Measurements from ENCODE around the gene RAET1E. TPM values are rescaled to one million over a fixed set of nuclear protein-coding genes. Genes with fewer than 3 reads are reported as not detected.
"Not testable (repeated sequence)": the region's sequence is repeated elsewhere in the genome, so short reads cannot be mapped to it uniquely, and the experiment has no call there.

Gene RAET1E
- total RNA-seq, 1 donor from 2014 or later = not detected

GRCh38 chr6:149924206-149924932 is 26.5 kb upstream of the RAET1E start:
- H3K36me3 Mint-ChIP-seq (ENCODE audit: low read depth) = no peaks in the 10 kb centered on the region
- H3K9me3 Mint-ChIP-seq = no peaks in the 10 kb centered on the region
- intact Hi-C loops (cut with micrococcal nuclease) = loop anchor here (2.0 to 5.0 kb wide), 2 partner anchors 200 to 357 kb away; partner anchors contain the start of gene GINM1
- H3K4me1 Mint-ChIP-seq = peaks cover 20% of the 10 kb centered on the region
- no peak for DNase-seq
- H3K27ac Mint-ChIP-seq = no peak overlapping the region
- H3K27me3 Mint-ChIP-seq = peaks cover 81% of the 10 kb centered on the region
- H3K4me3 Mint-ChIP-seq = peak overlapping the region; percentile 33

GRCh38 chr6:149923327-149923986 is 25.5 kb upstream of the RAET1E start:
- Mint-ChIP-seq H3K4me1 (peaks cover 20% of the 10 kb centered on the region), H3K27me3 (peaks cover 79% of the 10 kb centered on the region), H3K9me3 (no peaks in the 10 kb centered on the region), H3K36me3 (ENCODE audit: low read depth) (no peaks in the 10 kb centered on the region), H3K27ac (no peak overlapping the region), H3K4me3 (peak overlapping the region; percentile 78)
- peak; percentile 58 for DNase-seq
- intact Hi-C loops (cut with micrococcal nuclease) = loop anchor here (2.0 to 5.0 kb wide), 2 partner anchors 59 to 356 kb away; partner anchors contain the start of genes GINM1 and LRP11

- peak; percentile 95 for DNase-seq
- H3K4me1 Mint-ChIP-seq = peaks cover 20% of the 10 kb centered on the region
- H3K27ac Mint-ChIP-seq = no peak within 1 kb of the TSS
Observed at GRCh38 chr6:149922642-149923326, 24.9 kb upstream of the RAET1E start, which contains the start of gene RAET1G. Gene RAET1G, minus strand, starts transcription at chr6:149923121. Its CDS starts 111 bp downstream, at chr6:149923010.

GRCh38 chr6:149922091-149922490 is 24.2 kb upstream of the RAET1E start:
- Mint-ChIP-seq H3K4me3 (peak overlapping the region; percentile 54), H3K27me3 (peaks cover 68% of the 10 kb centered on the region), H3K4me1 (peaks cover 20% of the 10 kb centered on the region)
- not testable (repeated sequence) for H3K27ac Mint-ChIP-seq; H3K9me3 Mint-ChIP-seq; H3K36me3 Mint-ChIP-seq (ENCODE audit: low read depth); DNase-seq
- intact Hi-C loops (cut with micrococcal nuclease) = loop anchor here (2.0 to 5.0 kb wide), 2 partner anchors 57 to 355 kb away; partner anchors contain the start of genes GINM1 and LRP11

More at GRCh38 chr6:149922642-149923326, 24.9 kb upstream of the RAET1E start, which contains the start of gene RAET1G:
- Mint-ChIP-seq H3K4me3 (peak within 1 kb of the TSS; percentile 78), H3K36me3 (ENCODE audit: low read depth) (no peaks in the 10 kb centered on the region), H3K27me3 (peaks cover 73% of the 10 kb centered on the region), H3K9me3 (no peaks in the 10 kb centered on the region)
- intact Hi-C loops (cut with micrococcal nuclease) = loop anchor here (2.0 to 5.0 kb wide), 2 partner anchors 58 to 355 kb away; partner anchors contain the start of genes GINM1 and LRP11

GRCh38 chr6:149921361-149921760 is 23.4 kb upstream of the RAET1E start:
- Mint-ChIP-seq H3K9me3 (no peaks in the 10 kb centered on the region), H3K4me1 (peaks cover 19% of the 10 kb centered on the region), H3K27me3 (peaks cover 69% of the 10 kb centered on the region), H3K4me3 (no peak overlapping the region), H3K27ac (no peak overlapping the region), H3K36me3 (ENCODE audit: low read depth) (no peaks in the 10 kb centered on the region)
- DNase-seq = no peak
- intact Hi-C loops (cut with micrococcal nuclease) = loop anchor here (5.0 kb wide), 1 partner anchor 354 kb away; the partner anchor contains the start of gene GINM1

- no peak overlapping the region for H3K27ac Mint-ChIP-seq
- no peaks in the 10 kb centered on the region for H3K9me3 Mint-ChIP-seq
- H3K36me3 Mint-ChIP-seq (ENCODE audit: low read depth) = no peaks in the 10 kb centered on the region
- peaks cover 58% of the 10 kb centered on the region for H3K27me3 Mint-ChIP-seq
- no peak for DNase-seq
- intact Hi-C loops (cut with micrococcal nuclease) = loop anchor here (5.0 kb wide), 1 partner anchor 353 kb away; the partner anchor contains the start of gene GINM1
- no peak overlapping the region for H3K4me3 Mint-ChIP-seq
- peaks cover 11% of the 10 kb centered on the region for H3K4me1 Mint-ChIP-seq
Observed at GRCh38 chr6:149919834-149920225, 21.9 kb upstream of the RAET1E start.

- H3K27ac Mint-ChIP-seq; H3K4me3 Mint-ChIP-seq; H3K9me3 Mint-ChIP-seq; H3K36me3 Mint-ChIP-seq (ENCODE audit: low read depth); DNase-seq; intact Hi-C loops (cut with micrococcal nuclease): not testable (repeated sequence)
- peaks cover 11% of the 10 kb centered on the region for H3K4me1 Mint-ChIP-seq
- H3K27me3 Mint-ChIP-seq = peaks cover 56% of the 10 kb centered on the region
Observed at GRCh38 chr6:149919126-149919833, 21.4 kb upstream of the RAET1E start.

GRCh38 chr6:149918151-149918905 is 20.4 kb upstream of the RAET1E start:
- H3K27me3 Mint-ChIP-seq = peaks cover 55% of the 10 kb centered on the region
- no peaks in the 10 kb centered on the region for H3K9me3 Mint-ChIP-seq
- H3K4me1 Mint-ChIP-seq = peaks cover 7% of the 10 kb centered on the region
- no peak overlapping the region for H3K4me3 Mint-ChIP-seq
- no peaks in the 10 kb centered on the region for H3K36me3 Mint-ChIP-seq (ENCODE audit: low read depth)
- DNase-seq = no peak
- H3K27ac Mint-ChIP-seq = no peak overlapping the region
- intact Hi-C loops (cut with micrococcal nuclease) = no loop called here

- Mint-ChIP-seq H3K4me1 (peaks cover under 1% of the 10 kb centered on the region), H3K4me3 (no peak overlapping the region), H3K9me3 (no peaks in the 10 kb centered on the region), H3K27ac (no peak overlapping the region), H3K27me3 (peaks cover 55% of the 10 kb centered on the region), H3K36me3 (ENCODE audit: low read depth) (no peaks in the 10 kb centered on the region)
- DNase-seq = no peak
- intact Hi-C loops (cut with micrococcal nuclease) = no loop called here
Observed at GRCh38 chr6:149917679-149918078, 19.8 kb upstream of the RAET1E start.

GRCh38 chr6:149915970-149916865 is 18.3 kb upstream of the RAET1E start:
- no peak overlapping the region for H3K4me3 Mint-ChIP-seq
- no peak overlapping the region for H3K27ac Mint-ChIP-seq
- intact Hi-C loops (cut with micrococcal nuclease) = no loop called here
- H3K9me3 Mint-ChIP-seq = no peaks in the 10 kb centered on the region
- H3K27me3 Mint-ChIP-seq = peaks cover 44% of the 10 kb centered on the region
- DNase-seq = no peak
- H3K36me3 Mint-ChIP-seq (ENCODE audit: low read depth) = no peaks in the 10 kb centered on the region
- H3K4me1 Mint-ChIP-seq = no peaks in the 10 kb centered on the region

GRCh38 chr6:149913540-149914240 is 15.8 kb upstream of the RAET1E start:
- Mint-ChIP-seq H3K9me3 (no peaks in the 10 kb centered on the region), H3K27me3 (peaks cover 30% of the 10 kb centered on the region), H3K27ac (no peak overlapping the region), H3K4me3 (no peak overlapping the region), H3K36me3 (ENCODE audit: low read depth) (no peaks in the 10 kb centered on the region), H3K4me1 (no peaks in the 10 kb centered on the region)
- intact Hi-C loops (cut with micrococcal nuclease) = no loop called here
- DNase-seq = no peak
